H1 (cell line): ENCODE measurements around the gene TBC1D3I. TPM values are rescaled to one million over a fixed set of nuclear protein-coding genes. Genes with fewer than 3 reads are reported as not detected.

Experiments used
- CTCF ChIA-PET: fragments of 300-600 bp; sonication (Branson Sonifier 250); formaldehyde crosslinking; loops from one replicate; lab custom pipeline; 2021; ENCODE audit not compliant: partially characterized antibody; lab: Charles Lee
- POLR2A ChIA-PET: fragments of 300-600 bp; sonication (Branson Sonifier 250); formaldehyde crosslinking; loops from one replicate; lab custom pipeline; 2021; ENCODE audit warnings: inconsistent platforms; ENCODE audit not compliant: partially characterized antibody; lab: Charles Lee
- DNase-seq, 2 experiments: peaks; one replicate each; pipeline versions ENCODE4 v3.0.0 to v3.0.0-alpha.2; 2010 to 2022; ENCODE audit warnings: low spot score in 2 of 2, low read depth in 1 of 2, mixed read lengths in 1 of 2
- FAIRE-seq: peaks from 2 replicates; lab custom pipeline; 2011; peaks lifted over from hg19 to GRCh38; lab: Jason Lieb, UNC
- H2AFZ ChIP-seq: 2 replicates; pipeline ENCODE4 v1.8.1; 2012; ENCODE audit warnings: low read length, inconsistent platforms
- H2AK5ac ChIP-seq: 2 replicates; pipeline ENCODE4 v1.6.1; 2013; ENCODE audit warnings: low read depth, low read length
- H2BK120ac ChIP-seq: replicated peaks from 2 replicates; pipeline ENCODE3; 2013; ENCODE audit warnings: low read depth, low read length, inconsistent platforms
- H2BK12ac ChIP-seq: 2 replicates; pipeline ENCODE4 v1.6.1; 2013; ENCODE audit warnings: low read depth, low read length
- H2BK15ac ChIP-seq: 2 replicates; pipeline ENCODE4 v1.6.1; 2013; ENCODE audit warnings: low read length
- H2BK20ac ChIP-seq: 2 replicates; pipeline ENCODE4 v1.6.1; 2013; ENCODE audit warnings: low read length
- H2BK5ac ChIP-seq: 2 replicates; pipeline ENCODE4 v1.6.1; 2013; ENCODE audit warnings: low read depth, low read length
- H3K14ac ChIP-seq: 2 replicates; pipeline ENCODE4 v1.6.1; 2013; ENCODE audit warnings: inconsistent platforms; ENCODE audit not compliant: insufficient read length
- H3K18ac ChIP-seq: 2 replicates; pipeline ENCODE4 v1.6.1; 2013; ENCODE audit warnings: low read length; ENCODE audit errors: extremely low read depth
- H3K23ac ChIP-seq: 2 replicates; pipeline ENCODE4 v1.6.1; 2013; ENCODE audit warnings: inconsistent platforms; ENCODE audit not compliant: insufficient read length
- H3K23me2 ChIP-seq: 2 replicates; pipeline ENCODE4 v1.6.1; 2013; ENCODE audit warnings: low read depth, low read length
- H3K27ac ChIP-seq: 2 replicates; pipeline ENCODE4 v1.6.1; 2011; ENCODE audit warnings: low read depth, low read length, inconsistent platforms
- H3K27me3 ChIP-seq, 4 experiments: replicated peaks in 1 of 4; 1 replicate in 1 of 4; 2 replicates in 3 of 4; pipeline versions ENCODE4 v1.6.1 to v1.8.1; 2011 to 2013; ENCODE audit warnings: low read length in 3 of 4, mild to moderate bottlenecking in 3 of 4, inconsistent platforms in 2 of 4, mixed read lengths in 2 of 4, moderate library complexity in 1 of 4; ENCODE audit not compliant: control insufficient read depth in 3 of 4, insufficient read depth in 3 of 4; ENCODE audit errors: extremely low read depth in 1 of 4
- H3K36me3 ChIP-seq, 4 experiments: 2 replicates each; pipeline versions ENCODE4 v1.6.1 to v1.8.1; 2011 to 2013; ENCODE audit warnings: mild to moderate bottlenecking in 4 of 4, low read length in 3 of 4, moderate library complexity in 2 of 4, control low read depth in 1 of 4, inconsistent platforms in 1 of 4; ENCODE audit not compliant: insufficient read depth in 4 of 4, control insufficient read depth in 2 of 4
- H3K4ac ChIP-seq: replicated peaks from 2 replicates; pipeline ENCODE3; 2013; ENCODE audit warnings: low read length, low read depth, mixed read lengths, inconsistent platforms; ENCODE audit not compliant: insufficient read length
- H3K4me1 ChIP-seq, 4 experiments: replicated peaks in 1 of 4; 1 replicate in 1 of 4; 2 replicates in 3 of 4; pipeline versions ENCODE4 v1.6.1 to v1.8.1; 2011 to 2013; ENCODE audit warnings: low read length in 3 of 4, inconsistent platforms in 2 of 4, mixed read lengths in 1 of 4; ENCODE audit not compliant: insufficient read depth in 4 of 4, control insufficient read depth in 3 of 4
- H3K4me2 ChIP-seq, 2 experiments: 2 replicates each; pipeline versions ENCODE4 v1.6.1 to v1.8.1; 2011 to 2013; ENCODE audit warnings: low read depth in 2 of 2, low read length in 2 of 2, control low read depth in 1 of 2, inconsistent platforms in 1 of 2, mild to moderate bottlenecking in 1 of 2; ENCODE audit not compliant: insufficient read depth in 1 of 2
- H3K4me3 ChIP-seq, 4 experiments: fragments of 200-600, 300-600 bp in 1 of 4; sonication (generic), shearing (Covaris generic), sonication (Bioruptor Twin) in 1 of 4; 2 replicates each; pipeline versions ENCODE4 v1.5.1 to v1.8.1; 2011 to 2016; ENCODE audit warnings: low read length in 4 of 4, low read depth in 3 of 4, control low read depth in 2 of 4, inconsistent platforms in 2 of 4, mild to moderate bottlenecking in 2 of 4, mixed read lengths in 1 of 4, moderate library complexity in 1 of 4; ENCODE audit not compliant: insufficient read depth in 2 of 4; ENCODE audit errors: extremely low read depth in 1 of 4
- H3K56ac ChIP-seq: replicated peaks from 2 replicates; pipeline ENCODE3; 2013; ENCODE audit warnings: low read depth, mild to moderate bottlenecking, mixed read lengths, low read length, inconsistent platforms; ENCODE audit not compliant: insufficient read length
- H3K79me1 ChIP-seq: 2 replicates; pipeline ENCODE4 v1.6.1; 2013; ENCODE audit warnings: low read depth, low read length, control low read depth
- H3K79me2 ChIP-seq, 2 experiments: 2 replicates each; pipeline versions ENCODE4 v1.6.1 to v1.8.1; 2012 to 2013; ENCODE audit warnings: low read length in 2 of 2, mild to moderate bottlenecking in 2 of 2, inconsistent platforms in 1 of 2; ENCODE audit not compliant: insufficient read depth in 2 of 2, control insufficient read depth in 1 of 2
- H3K9ac ChIP-seq, 4 experiments: replicated peaks in 1 of 4; 1 replicate in 1 of 4; 2 replicates in 3 of 4; pipeline versions ENCODE4 v1.6.1 to v1.8.1; 2011 to 2013; ENCODE audit warnings: low read depth in 3 of 4, low read length in 3 of 4, control low read depth in 2 of 4, mild to moderate bottlenecking in 2 of 4, moderate library complexity in 2 of 4, inconsistent platforms in 1 of 4; ENCODE audit errors: extremely low read depth in 1 of 4
- H3K9me3 ChIP-seq, 2 experiments: 2 replicates each; pipeline versions ENCODE4 v1.6.1 to v1.8.1; 2012 to 2013; ENCODE audit warnings: mild to moderate bottlenecking in 2 of 2, moderate library complexity in 2 of 2, control low read depth in 1 of 2, inconsistent platforms in 1 of 2, low read depth in 1 of 2, low read length in 1 of 2, mixed read lengths in 1 of 2; ENCODE audit not compliant: insufficient read depth in 2 of 2
- H4K20me1 ChIP-seq, 2 experiments: replicated peaks in 1 of 2; 2 replicates each; pipeline versions ENCODE3 to v1.8.1; 2011 to 2013; ENCODE audit warnings: inconsistent platforms in 2 of 2, low read length in 2 of 2, mild to moderate bottlenecking in 1 of 2; ENCODE audit not compliant: insufficient read depth in 2 of 2, control insufficient read depth in 1 of 2
- H4K5ac ChIP-seq: 2 replicates; pipeline ENCODE4 v1.6.1; 2013; ENCODE audit warnings: low read length, low read depth, mixed read lengths, inconsistent platforms; ENCODE audit not compliant: insufficient read length
- H4K8ac ChIP-seq: 2 replicates; pipeline ENCODE4 v1.8.0; 2013; ENCODE audit warnings: mild to moderate bottlenecking, moderate library complexity, low read length, inconsistent platforms; ENCODE audit not compliant: insufficient read depth; ENCODE audit errors: extremely low read depth
- H4K91ac ChIP-seq: replicated peaks from 2 replicates; pipeline ENCODE3; 2013; ENCODE audit warnings: low read length, mixed read lengths, inconsistent platforms; ENCODE audit not compliant: insufficient read length
- ASH2L ChIP-seq: fragments of 200-600, 300-600 bp; sonication (generic); IDR thresholded peaks from one replicate; pipeline ENCODE4 v1.7.1; 2017; ENCODE audit warnings: low read length
- FOSL1 ChIP-seq: IDR thresholded peaks from 2 replicates; pipeline ENCODE4 v1.6.1; 2011; ENCODE audit warnings: mild to moderate bottlenecking, low read depth, low read length, moderate library complexity; ENCODE audit not compliant: insufficient read depth
- SP2 ChIP-seq: IDR thresholded peaks from 2 replicates; pipeline ENCODE4 v1.6.1; 2012; ENCODE audit warnings: mild to moderate bottlenecking, low read length, inconsistent platforms
- ZNF274 ChIP-seq: IDR thresholded peaks from 2 replicates; pipeline ENCODE4 v1.7.0; 2012; ENCODE audit warnings: low read length, borderline replicate concordance; ENCODE audit errors: extremely low read depth
- whole genome bisulfite sequencing, 2 experiments: shearing (Covaris generic) in 1 of 2; methylation state at CpG; one replicate each; pipeline versions ENCODE4 v1.1.6 to v1.1.7; 2013 to 2015; ENCODE audit warnings: low lambda C conversion rate in 2 of 2, mixed read lengths in 2 of 2, inconsistent platforms in 1 of 2, low coverage in 1 of 2, missing lambda C conversion rate in 1 of 2; ENCODE audit not compliant: insufficient replicate concordance in 2 of 2, insufficient coverage in 1 of 2, insufficient read length in 1 of 2; ENCODE audit errors: extremely low coverage in 1 of 2, missing lambda C conversion rate in 1 of 2; 5-methylcytosine and 5-hydroxymethylcytosine counted together
- polyA plus RNA-seq, 7 experiments: library from polyadenylated mRNA; depleted of rRNA in 3 of 7; stranded (reverse) in 5 of 7; unstranded in 2 of 7; fragments of >200 nt in 5 of 7; fragments of 200-250 nt in 2 of 7; gene quantifications; 1 replicate in 5 of 7; 2 replicates in 1 of 7; 4 replicates in 1 of 7; pipeline versions ENCODE4 v1.2.1 to v1.2.3, GENCODE V29; 2011 to 2013; ENCODE audit warnings: missing spikeins in 2 of 7, mixed read lengths in 2 of 7
- total RNA-seq: library from RNA; stranded (reverse); fragmentation: NEBNext Ultra II Directional; extraction: Animal tissue kit (Norgen Biotek cat#: 25700); gene quantifications from 2 replicates; pipeline ENCODE4 v1.2.1, GENCODE V29; 2021

Gene TBC1D3I
- total and polyA plus RNA-seq, 2 of the 8 experiments (the other 6 are each of a cell fraction or from before 2014, with no cell fraction given): 2.3 TPM; not detected in 1

- Histone ChIP-seq H4K5ac (no peak overlapping the region), H4K20me1 (no peaks in the 10 kb centered on the region), H4K8ac (no peak overlapping the region), H2AK5ac (no peak overlapping the region), H3K18ac (no peak overlapping the region), H3K9ac (no peak overlapping the region), H3K27me3 (no peaks in the 10 kb centered on the region), H2BK120ac (no peak overlapping the region), H3K27ac (no peak overlapping the region), H2BK5ac (no peak overlapping the region), H3K4me2 (no peak overlapping the region), H3K9me3 (no peaks in the 10 kb centered on the region), H4K91ac (no peak overlapping the region), H3K14ac (no peak overlapping the region), H2BK15ac (no peak overlapping the region), H3K4me3 (no peak overlapping the region), H3K23ac (no peak overlapping the region), H3K56ac (no peak overlapping the region), H3K23me2 (no peaks in the 10 kb centered on the region), H3K36me3 (no peaks in the 10 kb centered on the region), H3K79me1 (no peaks in the 10 kb centered on the region), H3K4ac (no peak overlapping the region), H3K79me2 (no peaks in the 10 kb centered on the region), H2BK20ac (no peak overlapping the region), H2BK12ac (no peak overlapping the region), H2AFZ (no peak overlapping the region), H3K4me1 (peaks cover 0 to 5% (median 0%) of the 10 kb centered on the region in 4 experiments; a peak in 1 of 7 replicates)
- peak in 1 of 2 experiments; percentile 23 for DNase-seq
- TF ChIP-seq SP2 (no peak), ASH2L (no peak), ZNF274 (no peak), FOSL1 (no peak)
- ChIA-PET POLR2A (no interaction called here), CTCF (interaction anchor here (1.0 kb wide), 2 partner anchors 236 to 278 kb away, joined by 3 read pairs; no protein-coding TSS in a partner anchor)
- 90% methylated on average over 7 of the region's 7 CpGs; no CpG with 5 or more reads in 1 of the 2 experiments for WGBS, 2 experiments
- FAIRE-seq: no peak
Measured at GRCh38 chr17:36204724-36205500, 59.5 kb downstream of the TBC1D3I start.
